NCI-H146 (cell line): ENCODE measurements around the gene RUNX1.

Source experiments
- DNase-seq: peaks from one replicate; lab custom pipeline; 2025; lab: John Stamatoyannopoulos, UW

Gene RUNX1

DNA sequence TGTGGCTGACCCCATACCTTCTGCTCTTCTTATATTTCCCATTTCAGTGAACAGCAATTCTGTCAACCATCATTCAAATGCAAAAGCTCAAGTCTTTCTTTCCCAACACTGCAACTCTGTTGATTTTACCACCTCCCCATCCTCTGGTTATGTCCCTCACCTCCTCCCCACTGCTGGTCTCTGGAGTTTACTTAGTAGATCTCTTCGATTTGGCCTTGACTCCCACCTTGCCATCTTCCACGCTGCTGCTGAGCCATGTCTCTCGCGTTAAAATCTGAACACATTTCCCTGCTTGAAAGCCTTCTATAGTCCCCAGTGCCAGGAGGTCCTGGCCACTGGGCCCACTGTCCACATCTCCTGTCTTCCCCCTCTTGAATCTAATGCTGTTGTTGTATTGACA is 125.5 kb downstream of the RUNX1 start:
- DNase-seq: no peak

DNA sequence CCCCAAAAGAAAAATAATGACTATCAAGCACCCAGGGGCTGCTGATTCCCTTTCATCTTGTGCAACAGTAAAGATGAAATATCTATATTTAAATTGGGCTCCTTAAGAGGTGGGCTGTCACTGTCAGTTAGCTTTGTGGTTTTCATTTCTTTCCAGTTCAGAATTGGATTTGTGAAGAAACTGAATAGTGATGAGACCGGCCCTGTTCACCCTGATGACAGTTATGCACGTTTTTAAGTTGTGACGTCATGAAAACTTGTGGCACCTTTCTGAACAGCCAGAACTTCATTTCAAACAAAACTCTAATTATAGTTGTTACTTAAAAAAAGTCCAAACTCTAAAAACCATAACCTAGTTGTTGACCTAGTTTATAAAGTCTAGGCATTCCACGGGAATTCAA is 125.9 kb downstream of the RUNX1 start:
- DNase-seq: no peak

DNA sequence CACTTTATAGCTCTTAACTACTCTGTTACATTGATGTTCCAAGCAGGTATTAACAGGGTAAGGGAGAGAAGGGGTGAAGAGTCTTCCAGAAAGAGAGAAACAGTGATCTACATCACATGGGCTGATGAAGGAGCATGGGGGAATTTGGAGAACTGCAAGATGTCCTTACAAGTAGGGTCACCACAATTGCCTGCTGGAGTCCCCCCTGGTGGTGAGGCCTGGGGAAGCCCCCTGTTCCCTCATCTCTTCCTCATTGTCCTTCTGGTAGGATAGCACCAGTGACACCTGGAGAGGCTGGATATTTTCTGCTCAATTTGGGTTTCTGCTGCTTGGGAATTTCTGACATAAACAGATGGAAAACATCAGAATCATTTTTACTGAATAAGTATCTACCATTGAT is 126.6 kb downstream of the RUNX1 start:
- DNase-seq: no peak

DNA sequence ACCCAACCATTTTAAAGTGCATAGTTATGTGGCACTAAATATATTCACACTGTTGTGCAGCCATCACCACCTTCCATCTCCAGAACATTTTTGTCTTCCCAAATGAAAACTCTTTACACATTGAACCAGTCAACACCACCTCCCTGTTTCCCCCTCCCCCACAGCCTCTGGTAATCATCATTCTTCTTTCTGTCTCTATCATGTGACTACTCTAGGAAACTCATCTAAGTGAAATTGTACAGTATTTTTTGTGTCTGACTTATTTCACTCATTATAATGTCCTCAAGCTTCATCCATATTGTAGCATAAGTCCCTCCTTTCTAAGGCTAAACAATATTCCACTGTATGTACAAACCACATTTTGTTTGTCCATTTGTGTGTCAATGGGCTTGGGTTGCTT is 128.0 kb downstream of the RUNX1 start:
- no peak for DNase-seq

DNA sequence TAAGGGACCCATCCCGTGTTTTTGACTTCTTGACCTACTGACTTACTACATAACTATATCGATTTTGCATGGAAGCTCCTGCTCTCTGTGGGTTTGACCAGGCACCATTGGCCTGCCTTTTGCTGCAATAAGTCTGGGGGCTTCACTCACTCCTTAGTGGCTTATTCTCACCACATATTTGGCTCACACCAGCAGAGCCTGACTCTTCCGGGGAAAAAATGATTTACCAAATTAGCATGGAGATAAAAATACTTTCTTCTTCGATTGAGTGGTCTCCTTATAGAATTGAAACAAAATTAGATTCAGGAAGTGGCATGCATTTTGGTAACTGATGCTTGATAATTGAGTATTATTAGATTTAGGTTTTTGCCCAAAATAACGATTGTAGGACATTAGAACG is 129.7 kb downstream of the RUNX1 start:
- no peak for DNase-seq

DNA sequence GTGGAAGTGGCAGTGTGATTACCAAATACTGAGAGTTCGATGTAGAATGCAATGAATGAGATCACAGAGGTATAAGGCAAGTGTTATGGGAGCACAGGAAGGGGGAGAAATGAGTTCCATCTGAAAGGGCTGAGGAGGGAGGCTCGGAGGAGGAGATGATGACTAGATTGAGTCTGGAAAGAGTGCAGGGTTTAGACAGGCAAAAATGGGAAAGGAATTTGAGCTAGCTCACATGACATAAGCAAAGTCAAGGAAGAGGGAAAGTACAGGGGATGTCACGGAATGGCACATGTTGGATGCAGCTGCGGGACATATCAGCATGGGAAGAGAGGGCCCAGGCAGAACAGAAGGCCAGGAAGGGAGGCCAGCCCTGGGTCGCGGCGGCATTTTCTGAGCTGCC is 132.7 kb downstream of the RUNX1 start:
- no peak for DNase-seq

DNA sequence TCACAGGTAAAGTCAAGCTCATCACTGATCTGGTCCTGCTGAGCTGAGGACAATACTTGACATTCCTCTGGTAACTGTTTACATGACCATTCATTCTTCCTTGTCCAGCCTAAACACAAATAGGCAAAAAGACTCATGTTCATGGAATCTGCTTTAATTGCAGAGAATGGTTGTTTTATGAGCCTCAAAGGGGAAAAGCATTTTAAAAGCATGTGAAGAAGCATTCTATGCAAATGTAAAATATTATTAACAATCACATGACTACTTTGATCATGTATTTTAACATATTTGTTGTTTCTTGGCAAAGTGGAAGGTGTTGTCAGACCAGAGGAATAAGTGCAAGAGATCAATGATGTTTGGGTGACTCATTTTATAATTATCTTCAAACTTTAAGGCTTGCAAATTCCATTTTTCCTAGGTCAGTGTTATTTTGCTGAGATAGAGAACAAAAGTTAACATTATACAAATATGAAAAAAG is 133.7 kb downstream of the RUNX1 start:
- DNase-seq: no peak

DNA sequence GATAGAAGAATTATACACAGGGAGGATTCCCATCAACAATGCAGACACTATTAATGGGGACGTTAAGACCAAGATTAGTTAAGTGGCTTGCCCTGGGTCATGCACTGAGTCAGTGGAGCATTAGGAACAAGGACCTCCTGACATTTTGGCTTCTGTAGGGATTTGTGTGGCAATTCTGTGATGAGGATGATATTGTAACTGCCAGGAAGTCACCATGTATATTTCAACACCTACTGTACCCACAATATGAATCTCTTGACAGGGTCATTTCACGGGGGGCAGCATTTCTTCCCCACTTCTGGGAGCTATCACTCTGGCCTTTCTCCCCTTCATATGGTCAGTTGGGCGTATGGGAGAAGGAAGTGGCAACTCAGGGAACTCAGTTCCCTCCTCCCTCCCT is 134.9 kb downstream of the RUNX1 start:
- DNase-seq: no peak

DNA sequence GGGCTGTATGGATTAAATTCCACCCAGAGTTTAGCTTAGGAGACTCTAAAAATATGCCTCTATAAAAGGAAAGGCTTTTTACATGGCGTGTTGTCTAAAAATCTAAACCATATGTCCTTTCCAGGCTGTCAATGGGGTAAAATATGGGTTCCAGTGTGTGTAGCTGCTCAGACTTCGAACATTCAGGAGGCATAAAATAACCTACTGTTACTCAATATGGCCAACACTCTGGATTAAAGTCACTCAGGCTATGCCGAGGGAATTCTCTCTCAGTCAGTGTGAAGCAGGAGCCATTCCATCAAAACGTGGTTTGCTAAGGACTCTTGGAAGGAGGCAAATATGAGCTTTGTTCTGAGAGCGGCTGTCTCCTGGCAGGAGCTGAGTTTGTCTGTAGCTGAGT is 135.3 kb downstream of the RUNX1 start:
- DNase-seq: no peak

DNA sequence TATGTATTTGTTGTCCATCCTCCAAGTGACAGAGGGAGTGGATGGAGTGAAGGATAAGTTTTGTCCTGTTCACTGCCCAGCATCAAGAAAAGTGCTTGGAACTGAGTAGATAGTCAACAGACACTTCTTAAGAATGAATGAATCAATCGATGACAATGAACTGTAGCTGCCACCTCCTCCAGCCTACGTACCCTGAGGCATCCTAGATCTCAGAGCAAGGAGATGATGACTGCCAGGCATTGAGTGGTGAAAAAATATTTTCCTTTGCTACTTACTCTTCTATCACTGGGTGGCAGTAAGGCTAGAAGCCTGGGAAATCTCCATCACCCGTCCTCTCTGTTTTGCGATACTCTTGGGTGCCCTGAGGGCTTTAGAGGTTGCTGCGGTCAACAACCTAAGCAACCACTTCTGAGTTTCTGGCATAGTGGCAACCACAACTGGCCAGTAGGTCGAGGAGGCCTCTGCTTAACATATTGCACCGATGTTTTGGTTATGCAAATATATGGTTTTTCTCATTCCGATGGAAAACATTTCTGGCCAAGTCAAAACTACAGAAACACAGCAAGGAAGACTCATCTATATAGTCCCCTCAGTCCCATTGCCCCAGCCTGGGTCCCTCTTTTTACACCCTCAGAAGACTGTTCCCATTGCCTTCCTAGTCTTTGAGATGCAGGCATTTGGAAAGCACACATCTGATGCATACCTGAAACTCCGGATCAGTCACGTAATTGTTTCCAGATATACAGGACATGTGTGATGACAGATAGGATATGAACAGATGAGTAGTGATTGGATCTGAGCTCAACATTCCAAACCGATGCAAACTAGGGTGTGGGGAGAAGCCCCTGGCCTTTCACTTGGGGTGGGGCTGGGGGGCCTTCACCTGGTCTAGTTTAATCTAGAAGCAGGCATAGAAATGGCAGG is 136.8 kb downstream of the RUNX1 start:
- no peak for DNase-seq

DNA sequence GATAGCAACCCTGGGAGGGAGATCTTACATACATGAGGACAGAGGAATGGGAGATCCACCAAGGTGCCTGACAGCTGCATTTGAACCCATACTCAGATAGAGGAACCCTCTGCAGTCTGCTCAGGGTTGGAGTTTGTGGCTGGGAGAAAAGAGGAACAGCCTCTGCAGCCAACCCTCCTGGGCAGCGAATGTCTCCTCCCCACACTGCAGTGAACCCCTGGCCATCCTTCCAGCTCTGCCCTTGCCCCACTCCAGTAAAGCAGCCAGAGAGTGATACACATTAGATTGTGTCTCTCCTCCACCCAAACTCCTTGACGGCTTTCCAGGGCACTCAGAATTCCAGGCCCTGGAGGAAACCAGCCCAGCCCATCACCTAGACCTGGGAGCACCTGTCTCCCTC is 137.7 kb downstream of the RUNX1 start:
- no peak for DNase-seq

DNA sequence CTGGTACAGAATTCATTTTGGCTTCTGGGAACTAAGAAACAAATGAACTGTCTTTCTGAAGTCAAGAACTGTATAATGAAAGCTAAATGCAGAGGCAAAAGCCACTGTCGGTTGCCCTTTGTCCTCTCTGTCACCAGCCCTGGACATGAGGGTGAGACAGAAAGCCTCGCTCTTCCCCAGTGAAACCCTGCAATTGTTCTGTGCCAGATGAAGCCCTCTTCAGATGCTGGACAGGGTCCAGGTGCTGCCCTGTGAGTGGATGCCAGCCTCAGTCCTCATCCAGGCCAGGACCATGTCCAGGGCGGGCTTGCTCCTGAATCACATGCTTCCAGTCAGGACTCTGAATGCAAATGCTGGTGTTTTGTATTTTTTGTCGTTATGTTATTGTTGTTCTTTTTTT is 138.7 kb downstream of the RUNX1 start:
- DNase-seq: no peak

DNA sequence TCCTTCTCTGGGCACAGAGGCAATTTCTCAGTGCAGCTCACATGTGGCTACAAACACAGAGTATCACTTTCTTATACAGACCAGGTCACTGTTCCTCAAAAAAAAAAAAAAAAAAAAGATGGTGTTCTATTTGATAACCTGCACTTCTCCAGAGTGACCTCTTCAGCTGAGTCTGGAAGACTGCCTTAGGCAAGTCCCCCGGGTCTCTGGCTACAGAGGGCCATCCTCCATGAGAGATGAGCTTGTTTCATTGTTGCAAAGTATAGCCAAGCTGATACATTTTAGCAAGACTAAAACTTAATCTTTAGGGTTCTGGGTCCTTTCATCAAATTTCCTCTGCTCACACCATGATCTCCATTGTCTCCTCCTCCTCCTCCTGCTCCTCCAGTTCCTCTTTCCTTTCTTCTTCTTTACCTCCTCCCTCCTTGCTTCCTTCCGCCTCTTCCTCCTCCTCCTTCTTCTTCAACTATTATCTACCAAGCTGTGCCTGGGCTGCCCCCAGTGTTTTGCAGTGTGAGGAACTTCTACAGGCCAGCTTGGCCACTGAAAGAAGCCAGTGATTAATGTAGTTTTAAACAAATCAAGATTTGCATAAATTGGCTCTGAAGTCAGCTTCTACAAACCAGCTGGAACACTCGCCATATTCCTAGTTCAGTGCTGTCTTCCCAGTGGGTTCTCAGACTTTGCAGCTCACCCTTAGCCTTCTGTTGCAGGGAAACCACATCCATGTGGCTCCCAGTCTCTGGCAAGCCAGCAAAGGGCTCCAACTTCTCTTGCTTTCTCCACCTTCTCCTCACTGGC is 139.4 kb downstream of the RUNX1 start:
- DNase-seq: no peak

DNA sequence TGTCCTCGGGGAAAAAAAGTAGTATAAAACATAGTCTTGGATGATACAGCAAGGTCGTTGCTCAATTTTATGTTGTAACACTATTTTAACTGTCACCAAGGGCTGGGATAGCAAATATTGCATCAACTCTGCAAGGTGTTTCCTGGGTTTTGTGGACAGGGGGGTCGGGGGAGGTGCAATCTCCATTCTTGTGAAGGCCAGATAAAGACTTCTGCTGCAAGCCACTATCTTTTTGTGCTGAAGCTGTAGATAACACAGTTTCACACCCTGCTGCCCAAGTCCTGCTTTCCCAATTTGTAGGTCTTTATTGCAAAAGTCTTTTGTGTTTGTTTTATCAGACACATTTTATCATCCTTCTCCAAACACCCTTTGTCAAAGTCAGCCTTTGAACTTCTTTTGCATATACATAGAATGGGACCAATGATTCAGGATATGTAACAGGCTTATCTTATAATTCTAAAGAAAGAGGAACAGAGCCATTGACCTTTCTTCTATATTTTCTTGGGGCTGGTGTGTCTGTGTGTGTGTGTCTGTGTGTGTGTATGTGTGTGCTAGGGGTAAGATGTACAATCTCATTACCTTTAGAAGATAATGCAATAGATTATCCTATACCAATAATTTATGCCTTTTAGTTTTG is 140.6 kb downstream of the RUNX1 start:
- peak; percentile 7 for DNase-seq

DNA sequence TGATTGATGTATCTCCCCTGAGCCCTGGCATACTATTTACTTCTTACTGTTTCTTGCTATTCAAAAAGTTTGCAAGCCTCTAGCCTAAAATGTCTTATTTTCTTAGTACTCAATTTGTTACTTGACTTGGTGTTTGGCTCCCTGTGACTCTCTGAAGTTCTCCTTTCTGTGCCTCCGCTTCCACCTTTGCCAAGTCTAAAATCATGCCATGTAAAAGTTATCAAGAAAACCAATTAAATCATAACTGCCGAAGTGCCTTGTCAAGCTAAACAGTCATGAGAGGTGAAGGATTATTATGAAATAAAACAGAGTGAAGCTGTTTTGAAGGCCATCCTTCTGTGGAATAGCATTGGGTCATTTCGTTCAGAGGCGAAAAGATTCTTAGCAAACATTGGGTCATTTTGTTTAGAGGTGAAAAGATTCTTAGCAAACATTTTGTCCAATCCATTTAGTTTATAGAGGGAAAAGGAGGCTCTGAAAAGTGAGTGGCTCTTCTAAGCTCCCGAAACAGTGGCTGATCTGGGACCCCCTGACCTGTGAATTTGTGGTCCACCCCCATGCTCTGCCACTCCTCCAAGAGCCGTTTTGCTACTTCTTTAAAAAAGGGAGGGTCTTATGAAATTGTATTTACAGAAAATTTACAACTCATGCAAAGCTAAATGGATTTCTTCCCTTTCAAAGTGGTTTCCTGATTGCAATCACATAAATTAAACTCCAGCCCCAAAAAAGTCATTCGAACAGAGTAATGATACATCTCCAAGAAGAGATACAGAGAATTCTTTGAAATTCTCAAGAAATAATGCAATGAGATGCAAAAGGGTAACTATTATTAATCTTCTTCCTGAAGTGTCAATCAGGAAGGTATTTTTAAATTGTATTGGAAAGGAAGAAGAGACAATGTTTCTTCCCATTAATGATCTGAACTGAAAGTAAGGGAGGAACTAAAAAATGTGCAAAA is 141.4 kb downstream of the RUNX1 start:
- DNase-seq: no peak

DNA sequence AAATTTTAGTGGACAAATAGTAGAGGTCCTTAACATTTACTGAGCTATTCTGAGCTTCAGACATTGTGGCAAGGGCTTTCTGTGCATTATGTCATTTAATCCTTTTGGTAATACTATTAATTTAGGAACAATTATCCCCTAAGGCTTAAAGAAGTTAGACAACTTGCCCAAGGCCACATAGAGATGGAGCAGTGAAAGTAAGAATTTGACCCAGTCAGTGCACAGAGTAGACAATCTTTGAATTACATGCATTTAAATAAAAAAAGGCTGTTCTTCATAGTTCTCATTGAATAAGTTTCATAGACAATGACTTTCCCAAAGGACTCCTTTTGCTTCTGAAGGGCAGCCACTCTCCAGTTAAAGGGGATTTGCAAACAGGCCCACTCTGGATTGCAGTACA is 142.7 kb downstream of the RUNX1 start:
- DNase-seq: no peak

DNA sequence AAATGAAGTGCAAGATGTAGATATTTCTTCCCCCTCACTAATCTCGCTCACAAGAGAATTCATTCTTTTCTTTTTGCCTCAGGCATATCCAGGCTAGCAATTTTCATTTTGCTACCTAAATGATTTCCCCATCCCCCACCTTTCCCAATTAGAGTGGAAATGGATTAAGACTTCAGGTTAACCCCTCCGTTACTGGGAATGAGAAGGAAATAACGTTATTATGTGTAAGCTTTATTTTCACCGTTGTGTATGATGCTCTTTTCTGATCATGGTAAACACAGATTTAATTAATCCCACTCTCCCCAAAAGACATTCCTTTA is 143.9 kb downstream of the RUNX1 start:
- DNase-seq: no peak

DNA sequence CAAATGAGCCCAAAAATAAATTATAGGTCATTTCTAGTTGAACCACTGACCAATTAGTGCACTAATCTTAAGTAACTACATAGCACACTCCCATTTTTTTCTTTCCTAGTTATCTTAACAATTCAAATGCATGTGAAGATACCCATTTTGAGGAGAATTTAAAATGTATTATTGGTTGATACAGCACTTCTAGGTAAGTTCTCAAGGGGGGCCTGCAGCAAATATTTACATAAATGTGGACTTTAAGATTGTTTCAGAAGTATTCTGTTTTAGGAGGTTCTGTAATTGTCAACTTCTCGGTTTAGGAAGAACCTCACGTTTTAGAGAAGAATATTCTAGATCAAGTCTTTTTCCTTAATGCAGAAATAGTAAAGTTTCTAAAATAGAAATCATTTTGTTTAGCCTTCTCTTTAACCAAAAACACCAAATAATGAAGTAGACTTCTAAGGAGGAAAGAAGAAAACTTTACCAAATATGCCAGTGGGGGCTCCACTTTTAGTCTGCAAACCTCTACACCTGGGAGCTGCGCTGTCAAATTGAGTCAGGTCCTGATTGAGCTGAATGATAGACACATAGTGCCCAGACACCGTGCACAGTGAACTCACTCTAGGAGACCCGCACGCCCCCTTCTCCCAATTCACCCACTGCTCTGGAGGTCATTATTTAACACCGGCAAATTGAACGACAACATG is 144.4 kb downstream of the RUNX1 start:
- no peak for DNase-seq

DNA sequence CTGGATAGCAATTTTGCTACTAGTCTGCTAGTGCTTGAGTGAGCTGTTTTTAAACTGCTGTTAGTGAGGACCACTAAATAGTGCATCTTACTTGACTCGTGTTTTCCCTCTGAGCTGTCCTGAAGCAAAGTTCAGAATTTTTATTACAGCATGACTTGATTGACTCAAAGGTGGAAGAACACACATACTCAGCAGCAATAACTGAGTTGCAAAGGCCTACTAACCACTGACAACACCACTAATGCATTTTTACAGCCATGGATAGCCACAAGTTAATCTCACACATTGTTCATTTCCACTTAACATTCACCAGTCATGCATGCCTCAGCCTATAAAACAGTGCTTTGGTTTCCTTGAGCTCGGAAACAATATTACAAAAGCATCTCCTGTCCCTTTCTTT is 148.7 kb downstream of the RUNX1 start:
- DNase-seq: no peak

DNA sequence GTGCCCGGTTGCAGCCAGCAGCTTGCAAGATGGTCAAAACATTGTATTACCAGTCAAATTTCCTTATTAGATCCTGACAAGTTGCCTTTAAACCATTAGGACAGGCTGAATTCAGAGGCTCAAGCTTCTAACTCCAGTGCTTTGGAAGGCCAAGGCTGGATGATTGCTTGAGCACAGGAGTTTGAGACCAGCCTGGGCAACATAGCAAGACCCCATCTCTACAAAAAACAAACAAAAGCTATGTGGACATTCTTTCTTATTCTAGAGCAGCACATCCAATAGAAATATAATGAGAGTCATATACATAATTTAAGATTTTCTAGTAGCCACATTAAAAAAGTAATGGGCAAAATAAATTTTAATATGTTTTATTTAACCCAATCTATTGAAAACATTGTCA is 149.3 kb downstream of the RUNX1 start:
- DNase-seq: no peak

DNA sequence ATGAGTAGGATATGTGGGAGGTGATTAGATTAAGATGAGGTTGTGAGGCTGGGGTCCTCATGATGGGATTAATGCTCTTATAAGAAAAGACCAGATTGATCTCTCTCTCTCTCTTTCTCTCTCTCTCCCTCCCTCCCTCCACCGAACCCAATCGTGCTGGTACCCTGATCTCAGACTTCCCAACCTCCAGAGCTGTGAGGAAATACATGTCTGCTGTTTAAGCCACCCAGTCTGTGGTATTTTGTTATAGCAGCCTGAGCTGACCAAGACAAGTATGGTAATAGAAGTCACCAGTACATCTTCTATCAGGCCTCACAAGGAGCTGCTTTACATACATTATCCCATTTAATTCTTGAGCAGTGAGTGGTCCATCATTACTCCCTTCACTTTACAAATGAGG is 149.8 kb downstream of the RUNX1 start:
- no peak for DNase-seq
